IMR-90 (cell line): ENCODE data around the gene ANKRD10. TPM values are rescaled to one million over a fixed set of nuclear protein-coding genes. Genes with fewer than 3 reads are reported as not detected.

Experiments used
- ATAC-seq: fragments of 200-7000 bp; cut with Tn5 transposase; 2 replicates; pipeline ENCODE4 v1.9.1; 2020; ENCODE audit warnings: low read depth, mild to moderate bottlenecking, moderate library complexity
- BruUV-seq: library from RNA; stranded (reverse); fragments of 400-500 nt; replicated peaks from 2 replicates; lab custom pipeline; 2021; lab: Mats Ljungman, UMichigan
- CTCF ChIA-PET: fragments of 300-600 bp; formaldehyde crosslinking; extraction: SDS; loops from one replicate; lab custom pipeline; 2021; ENCODE audit warnings: antibody characterized with exemption; lab: Yijun Ruan, JAX
- POLR2A ChIA-PET: fragments of 300-600 bp; sonication (Branson Sonifier 250); formaldehyde crosslinking; loops from one replicate; lab custom pipeline; 2022; ENCODE audit warnings: antibody characterized with exemption; ENCODE audit not compliant: unreplicated experiment; lab: Charles Lee
- DNase-seq: peaks from one replicate; pipeline ENCODE4 v3.0.0; 2013
- H2AFZ ChIP-seq: replicated peaks from 2 replicates; pipeline ENCODE3; 2013; ENCODE audit warnings: low read length, mild to moderate bottlenecking; ENCODE audit not compliant: poor library complexity
- H2AK5ac ChIP-seq: 2 replicates; pipeline ENCODE4 v1.6.1; 2013; ENCODE audit warnings: low read depth, low read length, inconsistent platforms
- H2AK9ac ChIP-seq: replicated peaks from 2 replicates; pipeline ENCODE3; 2013; ENCODE audit warnings: mild to moderate bottlenecking, low read depth, low read length, moderate library complexity; ENCODE audit not compliant: poor library complexity
- H2BK120ac ChIP-seq: 2 replicates; pipeline ENCODE4 v1.6.1; 2013; ENCODE audit warnings: low read depth, low read length, inconsistent platforms
- H2BK15ac ChIP-seq: 3 replicates; pipeline ENCODE4 v1.6.1; 2013; ENCODE audit warnings: low read depth, low read length, inconsistent platforms
- H2BK20ac ChIP-seq: 2 replicates; pipeline ENCODE4 v1.6.1; 2013; ENCODE audit warnings: low read depth, mild to moderate bottlenecking, inconsistent platforms, low read length, moderate library complexity
- H2BK5ac ChIP-seq: 2 replicates; pipeline ENCODE4 v1.6.1; 2013; ENCODE audit warnings: mild to moderate bottlenecking, low read depth, low read length, inconsistent platforms; ENCODE audit not compliant: poor library complexity, severe bottlenecking
- H3K14ac ChIP-seq: replicated peaks from 2 replicates; pipeline ENCODE4 v1.6.1; 2013; ENCODE audit warnings: low read depth, low read length, inconsistent platforms
- H3K18ac ChIP-seq: 2 replicates; pipeline ENCODE4 v1.6.1; 2013; ENCODE audit warnings: low read depth, low read length, control low read depth
- H3K23ac ChIP-seq: 2 replicates; pipeline ENCODE4 v1.6.1; 2013; ENCODE audit warnings: low read depth, low read length, inconsistent platforms
- H3K27ac ChIP-seq: 2 replicates; pipeline ENCODE4 v1.5.1; 2013; ENCODE audit warnings: mild to moderate bottlenecking, control low read depth, low read length; ENCODE audit not compliant: insufficient read depth
- H3K27me3 ChIP-seq: 2 replicates; pipeline ENCODE4 v1.6.1; 2013; ENCODE audit warnings: low read length; ENCODE audit not compliant: control insufficient read depth, insufficient read depth
- H3K36me3 ChIP-seq: 2 replicates; pipeline ENCODE4 v1.6.1; 2013; ENCODE audit warnings: low read length, mixed read lengths; ENCODE audit not compliant: control insufficient read depth, insufficient read depth
- H3K4ac ChIP-seq: 2 replicates; pipeline ENCODE4 v1.6.1; 2013; ENCODE audit warnings: low read depth, low read length, inconsistent platforms
- H3K4me1 ChIP-seq: 2 replicates; pipeline ENCODE4 v1.6.1; 2013; ENCODE audit warnings: low read length, mixed read lengths; ENCODE audit not compliant: control insufficient read depth, insufficient read depth
- H3K4me2 ChIP-seq: 2 replicates; pipeline ENCODE4 v1.6.1; 2013; ENCODE audit warnings: low read depth, mild to moderate bottlenecking, control low read depth, low read length, moderate library complexity
- H3K4me3 ChIP-seq: 2 replicates; pipeline ENCODE4 v1.5.1; 2013; ENCODE audit warnings: low read depth, mild to moderate bottlenecking, control low read depth, low read length, moderate library complexity; ENCODE audit not compliant: insufficient read depth
- H3K56ac ChIP-seq: 2 replicates; pipeline ENCODE4 v1.6.1; 2013; ENCODE audit warnings: low read length, inconsistent platforms; ENCODE audit not compliant: insufficient read depth; ENCODE audit errors: extremely low read depth
- H3K79me1 ChIP-seq, 2 experiments: 2 replicates each; pipeline ENCODE4 v1.6.1; 2013; ENCODE audit warnings: low read length in 2 of 2, inconsistent platforms in 1 of 2, low read depth in 1 of 2
- H3K9ac ChIP-seq: 2 replicates; pipeline ENCODE4 v1.6.1; 2013; ENCODE audit warnings: low read depth, low read length, control low read depth
- H3K9me1 ChIP-seq: 2 replicates; pipeline ENCODE4 v1.6.1; 2013; ENCODE audit warnings: low read length, inconsistent platforms; ENCODE audit not compliant: insufficient read depth
- H3K9me3 ChIP-seq: 2 replicates; pipeline ENCODE4 v1.6.1; 2013; ENCODE audit warnings: low read length; ENCODE audit not compliant: control insufficient read depth, insufficient read depth
- H4K20me1 ChIP-seq: 2 replicates; pipeline ENCODE4 v1.6.1; 2013; ENCODE audit warnings: low read length, inconsistent platforms; ENCODE audit not compliant: insufficient read depth
- H4K5ac ChIP-seq: 2 replicates; pipeline ENCODE4 v1.6.1; 2013; ENCODE audit warnings: mild to moderate bottlenecking, low read depth, low read length, control low read depth
- H4K8ac ChIP-seq, 2 experiments: 2 replicates each; pipeline ENCODE4 v1.6.1; 2013; ENCODE audit warnings: low read depth in 2 of 2, low read length in 2 of 2, control low read depth in 1 of 2, inconsistent platforms in 1 of 2
- H4K91ac ChIP-seq: 2 replicates; pipeline ENCODE4 v1.6.1; 2013; ENCODE audit warnings: low read depth, low read length, inconsistent platforms; ENCODE audit not compliant: insufficient read depth
- CEBPB ChIP-seq: IDR thresholded peaks from 2 replicates; pipeline ENCODE4 v1.6.1; 2012; ENCODE audit warnings: low read depth, low read length, improper control_type of control experiment
- FOS ChIP-seq: fragments of 150-350 bp; IDR thresholded peaks from 2 replicates; pipeline ENCODE4 v1.6.1; 2016; ENCODE audit warnings: low read depth, low read length
- RFX5 ChIP-seq: IDR thresholded peaks from 2 replicates; pipeline ENCODE4 v1.8.0; 2012; ENCODE audit warnings: low read depth, mild to moderate bottlenecking, low read length, moderate library complexity
- WGBS, 2 experiments: methylation state at CpG; one replicate each; pipeline versions ENCODE4 v1.1.5 to v1.1.7; 2013; ENCODE audit warnings: missing lambda C conversion rate in 2 of 2; ENCODE audit not compliant: insufficient read length in 1 of 2; ENCODE audit errors: extremely low coverage in 2 of 2; 5-methylcytosine and 5-hydroxymethylcytosine counted together
- dilution Hi-C: fragments of 300-500 bp; cut with HindIII; formaldehyde crosslinking; loops from one replicate; pipeline ENCODE4 v1.14.3; 2018; ENCODE audit warnings: low sequenced_read_pairs; ENCODE audit not compliant: unreplicated experiment
- in situ Hi-C: fragments of 300-500 bp; cut with MboI; formaldehyde crosslinking; loops from 3 replicates; pipeline ENCODE4 v1.14.3; 2019; ENCODE audit warnings: low sequenced_read_pairs, inconsistent platforms, mixed read lengths
- intact Hi-C: fragments of 100-400 bp; cut with micrococcal nuclease; formaldehyde crosslinking; loops from 2 replicates; pipeline ENCODE4 v1.10.0; 2022
- polyA plus RNA-seq, 3 experiments: library from polyadenylated mRNA; depleted of rRNA; stranded (reverse); fragments of >200 nt; gene quantifications; 2 replicates each; pipeline ENCODE4 v1.2.3, GENCODE V29; 2012; ENCODE audit warnings: low replicate concordance in 1 of 3
- total RNA-seq: library from RNA; depleted of rRNA; stranded (reverse); fragments of >200 nt; gene quantifications from 2 replicates; pipeline ENCODE4 v1.2.3, GENCODE V29; 2012
- TF ChIP-seq, protein P1 (sequence below): conservative IDR thresholded peaks from 2 replicates; pipeline ENCODE4 v1.5.1; 2012; ENCODE audit warnings: mild to moderate bottlenecking, low read depth, low read length, improper control_type of control experiment

Gene ANKRD10
- total and polyA plus RNA-seq, 2 of the 4 experiments (the other 2 are of a cell fraction): 18.3 to 31.1 TPM

DNA sequence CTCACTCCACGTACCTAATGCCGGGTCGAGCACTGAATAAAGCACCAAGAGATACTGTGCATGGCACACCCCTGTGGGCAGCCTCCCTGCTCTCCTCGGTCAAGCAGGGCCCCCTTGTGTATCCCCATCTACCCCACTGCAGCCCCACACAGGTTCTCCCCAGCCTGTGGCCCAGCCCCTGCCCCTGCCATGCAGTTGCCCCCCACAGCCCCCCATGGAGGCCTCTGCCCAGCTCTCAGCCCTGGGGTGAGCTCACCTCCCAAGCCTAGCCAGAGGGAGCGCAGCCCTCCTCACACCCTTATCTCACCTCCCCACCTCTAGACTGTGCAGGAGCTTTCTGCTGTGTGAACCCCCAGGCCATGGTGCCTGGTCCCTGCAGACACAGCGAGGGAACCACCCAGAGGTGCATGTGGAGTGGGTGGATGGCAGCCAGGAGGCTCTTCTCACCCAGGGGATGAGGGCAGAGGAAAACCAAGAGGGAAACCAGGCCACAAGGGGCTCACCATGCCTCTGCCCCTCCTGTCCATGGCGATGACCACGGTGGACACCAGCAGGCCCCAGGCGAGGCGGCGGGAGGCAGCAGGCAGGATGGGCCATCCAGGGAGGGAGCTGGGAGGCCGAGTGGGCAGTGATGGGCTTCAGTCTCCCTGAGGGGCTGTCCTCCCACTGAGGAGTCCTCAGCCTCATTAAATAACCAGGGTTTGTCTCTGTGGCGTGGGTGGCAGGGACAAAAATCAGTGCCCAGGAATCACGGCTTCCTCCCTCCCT, 83.2 kb downstream of the ANKRD10 start:
- no peak overlapping the region for H3K56ac ChIP-seq
- intact Hi-C loops (no loop called here), in situ Hi-C loops (no loop called here), dilution Hi-C loops (no loop called here)
- no peak overlapping the region for H3K9ac ChIP-seq
- peaks cover 43% of the 10 kb centered on the region for H3K27me3 ChIP-seq
- H2BK20ac ChIP-seq: no peak overlapping the region
- H3K4me2 ChIP-seq: no peak overlapping the region
- H3K9me3 ChIP-seq: no peaks in the 10 kb centered on the region
- no peak overlapping the region for H3K18ac ChIP-seq
- H2AFZ ChIP-seq: no peak overlapping the region
- no peak overlapping the region for H3K14ac ChIP-seq
- no peak overlapping the region for H2BK15ac ChIP-seq
- H4K20me1 ChIP-seq: no peaks in the 10 kb centered on the region
- no TSS peak for BruUV-seq
- H3K27ac ChIP-seq: no peak overlapping the region
- H3K4me1 ChIP-seq: no peaks in the 10 kb centered on the region
- H4K8ac ChIP-seq: no peak overlapping the region
- no peak overlapping the region for H2AK9ac ChIP-seq
- TF ChIP-seq FOS: no peak
- TF ChIP-seq RFX5: no peak
- TF ChIP-seq, protein P1, sequence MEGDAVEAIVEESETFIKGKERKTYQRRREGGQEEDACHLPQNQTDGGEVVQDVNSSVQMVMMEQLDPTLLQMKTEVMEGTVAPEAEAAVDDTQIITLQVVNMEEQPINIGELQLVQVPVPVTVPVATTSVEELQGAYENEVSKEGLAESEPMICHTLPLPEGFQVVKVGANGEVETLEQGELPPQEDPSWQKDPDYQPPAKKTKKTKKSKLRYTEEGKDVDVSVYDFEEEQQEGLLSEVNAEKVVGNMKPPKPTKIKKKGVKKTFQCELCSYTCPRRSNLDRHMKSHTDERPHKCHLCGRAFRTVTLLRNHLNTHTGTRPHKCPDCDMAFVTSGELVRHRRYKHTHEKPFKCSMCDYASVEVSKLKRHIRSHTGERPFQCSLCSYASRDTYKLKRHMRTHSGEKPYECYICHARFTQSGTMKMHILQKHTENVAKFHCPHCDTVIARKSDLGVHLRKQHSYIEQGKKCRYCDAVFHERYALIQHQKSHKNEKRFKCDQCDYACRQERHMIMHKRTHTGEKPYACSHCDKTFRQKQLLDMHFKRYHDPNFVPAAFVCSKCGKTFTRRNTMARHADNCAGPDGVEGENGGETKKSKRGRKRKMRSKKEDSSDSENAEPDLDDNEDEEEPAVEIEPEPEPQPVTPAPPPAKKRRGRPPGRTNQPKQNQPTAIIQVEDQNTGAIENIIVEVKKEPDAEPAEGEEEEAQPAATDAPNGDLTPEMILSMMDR: no peak
- TF ChIP-seq CEBPB: no peak
- WGBS, 2 experiments: no CpG with 5 or more reads among the region's 14 CpGs
- no peaks in the 10 kb centered on the region for H3K79me1 ChIP-seq
- no peak overlapping the region for H3K4me3 ChIP-seq
- no peak overlapping the region for H4K5ac ChIP-seq
- ChIA-PET POLR2A (no interaction called here), CTCF (no interaction called here)
- no peak overlapping the region for H2BK5ac ChIP-seq
- no peak overlapping the region for H4K91ac ChIP-seq
- no peak overlapping the region for H2BK120ac ChIP-seq
- H3K23ac ChIP-seq: no peak overlapping the region
- ATAC-seq (no peak), DNase-seq (no peak)
- H3K4ac ChIP-seq: no peak overlapping the region
- no peaks in the 10 kb centered on the region for H3K36me3 ChIP-seq
- H3K9me1 ChIP-seq: no peaks in the 10 kb centered on the region
- H2AK5ac ChIP-seq: no peak overlapping the region
